Measurements from ENCODE around the gene CAMK1D. TPM values are rescaled to one million over a fixed set of nuclear protein-coding genes. Genes with fewer than 3 reads are reported as not detected.

CAMK1D gene
- total and polyA plus RNA-seq, 2 of the 8 experiments (the other 6 are each of a cell fraction or from before 2014, with no cell fraction given) = 3.5 to 10.6 TPM

DNA sequence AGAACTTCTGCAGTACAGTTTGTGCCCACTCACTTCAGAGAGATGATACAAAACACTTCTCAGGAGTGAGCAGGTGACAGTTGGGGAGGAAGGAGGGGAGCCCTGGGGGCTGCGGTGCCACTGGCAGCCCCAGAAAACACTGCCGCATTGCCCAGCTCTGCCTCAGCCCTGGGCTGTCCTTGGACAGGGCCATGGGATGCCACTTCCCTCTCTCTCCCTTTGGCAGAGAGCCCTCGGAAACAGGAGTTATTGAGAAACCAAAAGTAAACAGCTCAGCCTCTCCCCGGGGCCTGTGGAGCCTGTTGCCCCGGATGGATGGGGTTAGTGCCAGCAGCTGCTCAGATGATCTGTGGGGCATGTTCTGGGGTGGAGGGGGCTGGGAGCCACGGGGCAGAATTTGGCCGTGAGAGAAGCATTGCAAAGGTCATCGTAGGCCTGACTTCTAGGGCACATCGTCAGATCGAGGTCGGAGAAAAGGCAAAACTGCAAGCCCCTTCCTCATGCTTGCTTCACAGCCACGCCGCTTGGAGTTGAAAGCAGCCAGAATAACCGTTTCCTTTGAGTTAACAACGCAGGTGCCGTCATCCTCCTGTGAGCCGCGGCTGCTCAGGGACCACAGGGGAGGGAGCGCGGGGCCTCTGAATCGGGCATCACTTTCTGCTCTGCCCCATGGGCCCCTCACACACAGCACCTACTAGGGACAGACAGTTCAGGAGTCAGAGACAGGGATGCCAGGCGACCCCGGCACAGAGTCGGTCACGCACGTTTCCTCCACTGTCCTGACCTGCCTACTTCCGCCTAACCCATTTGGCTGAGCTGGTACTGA is 256.4 kb downstream of the CAMK1D start (continued):
- TF ChIP-seq, protein P1, sequence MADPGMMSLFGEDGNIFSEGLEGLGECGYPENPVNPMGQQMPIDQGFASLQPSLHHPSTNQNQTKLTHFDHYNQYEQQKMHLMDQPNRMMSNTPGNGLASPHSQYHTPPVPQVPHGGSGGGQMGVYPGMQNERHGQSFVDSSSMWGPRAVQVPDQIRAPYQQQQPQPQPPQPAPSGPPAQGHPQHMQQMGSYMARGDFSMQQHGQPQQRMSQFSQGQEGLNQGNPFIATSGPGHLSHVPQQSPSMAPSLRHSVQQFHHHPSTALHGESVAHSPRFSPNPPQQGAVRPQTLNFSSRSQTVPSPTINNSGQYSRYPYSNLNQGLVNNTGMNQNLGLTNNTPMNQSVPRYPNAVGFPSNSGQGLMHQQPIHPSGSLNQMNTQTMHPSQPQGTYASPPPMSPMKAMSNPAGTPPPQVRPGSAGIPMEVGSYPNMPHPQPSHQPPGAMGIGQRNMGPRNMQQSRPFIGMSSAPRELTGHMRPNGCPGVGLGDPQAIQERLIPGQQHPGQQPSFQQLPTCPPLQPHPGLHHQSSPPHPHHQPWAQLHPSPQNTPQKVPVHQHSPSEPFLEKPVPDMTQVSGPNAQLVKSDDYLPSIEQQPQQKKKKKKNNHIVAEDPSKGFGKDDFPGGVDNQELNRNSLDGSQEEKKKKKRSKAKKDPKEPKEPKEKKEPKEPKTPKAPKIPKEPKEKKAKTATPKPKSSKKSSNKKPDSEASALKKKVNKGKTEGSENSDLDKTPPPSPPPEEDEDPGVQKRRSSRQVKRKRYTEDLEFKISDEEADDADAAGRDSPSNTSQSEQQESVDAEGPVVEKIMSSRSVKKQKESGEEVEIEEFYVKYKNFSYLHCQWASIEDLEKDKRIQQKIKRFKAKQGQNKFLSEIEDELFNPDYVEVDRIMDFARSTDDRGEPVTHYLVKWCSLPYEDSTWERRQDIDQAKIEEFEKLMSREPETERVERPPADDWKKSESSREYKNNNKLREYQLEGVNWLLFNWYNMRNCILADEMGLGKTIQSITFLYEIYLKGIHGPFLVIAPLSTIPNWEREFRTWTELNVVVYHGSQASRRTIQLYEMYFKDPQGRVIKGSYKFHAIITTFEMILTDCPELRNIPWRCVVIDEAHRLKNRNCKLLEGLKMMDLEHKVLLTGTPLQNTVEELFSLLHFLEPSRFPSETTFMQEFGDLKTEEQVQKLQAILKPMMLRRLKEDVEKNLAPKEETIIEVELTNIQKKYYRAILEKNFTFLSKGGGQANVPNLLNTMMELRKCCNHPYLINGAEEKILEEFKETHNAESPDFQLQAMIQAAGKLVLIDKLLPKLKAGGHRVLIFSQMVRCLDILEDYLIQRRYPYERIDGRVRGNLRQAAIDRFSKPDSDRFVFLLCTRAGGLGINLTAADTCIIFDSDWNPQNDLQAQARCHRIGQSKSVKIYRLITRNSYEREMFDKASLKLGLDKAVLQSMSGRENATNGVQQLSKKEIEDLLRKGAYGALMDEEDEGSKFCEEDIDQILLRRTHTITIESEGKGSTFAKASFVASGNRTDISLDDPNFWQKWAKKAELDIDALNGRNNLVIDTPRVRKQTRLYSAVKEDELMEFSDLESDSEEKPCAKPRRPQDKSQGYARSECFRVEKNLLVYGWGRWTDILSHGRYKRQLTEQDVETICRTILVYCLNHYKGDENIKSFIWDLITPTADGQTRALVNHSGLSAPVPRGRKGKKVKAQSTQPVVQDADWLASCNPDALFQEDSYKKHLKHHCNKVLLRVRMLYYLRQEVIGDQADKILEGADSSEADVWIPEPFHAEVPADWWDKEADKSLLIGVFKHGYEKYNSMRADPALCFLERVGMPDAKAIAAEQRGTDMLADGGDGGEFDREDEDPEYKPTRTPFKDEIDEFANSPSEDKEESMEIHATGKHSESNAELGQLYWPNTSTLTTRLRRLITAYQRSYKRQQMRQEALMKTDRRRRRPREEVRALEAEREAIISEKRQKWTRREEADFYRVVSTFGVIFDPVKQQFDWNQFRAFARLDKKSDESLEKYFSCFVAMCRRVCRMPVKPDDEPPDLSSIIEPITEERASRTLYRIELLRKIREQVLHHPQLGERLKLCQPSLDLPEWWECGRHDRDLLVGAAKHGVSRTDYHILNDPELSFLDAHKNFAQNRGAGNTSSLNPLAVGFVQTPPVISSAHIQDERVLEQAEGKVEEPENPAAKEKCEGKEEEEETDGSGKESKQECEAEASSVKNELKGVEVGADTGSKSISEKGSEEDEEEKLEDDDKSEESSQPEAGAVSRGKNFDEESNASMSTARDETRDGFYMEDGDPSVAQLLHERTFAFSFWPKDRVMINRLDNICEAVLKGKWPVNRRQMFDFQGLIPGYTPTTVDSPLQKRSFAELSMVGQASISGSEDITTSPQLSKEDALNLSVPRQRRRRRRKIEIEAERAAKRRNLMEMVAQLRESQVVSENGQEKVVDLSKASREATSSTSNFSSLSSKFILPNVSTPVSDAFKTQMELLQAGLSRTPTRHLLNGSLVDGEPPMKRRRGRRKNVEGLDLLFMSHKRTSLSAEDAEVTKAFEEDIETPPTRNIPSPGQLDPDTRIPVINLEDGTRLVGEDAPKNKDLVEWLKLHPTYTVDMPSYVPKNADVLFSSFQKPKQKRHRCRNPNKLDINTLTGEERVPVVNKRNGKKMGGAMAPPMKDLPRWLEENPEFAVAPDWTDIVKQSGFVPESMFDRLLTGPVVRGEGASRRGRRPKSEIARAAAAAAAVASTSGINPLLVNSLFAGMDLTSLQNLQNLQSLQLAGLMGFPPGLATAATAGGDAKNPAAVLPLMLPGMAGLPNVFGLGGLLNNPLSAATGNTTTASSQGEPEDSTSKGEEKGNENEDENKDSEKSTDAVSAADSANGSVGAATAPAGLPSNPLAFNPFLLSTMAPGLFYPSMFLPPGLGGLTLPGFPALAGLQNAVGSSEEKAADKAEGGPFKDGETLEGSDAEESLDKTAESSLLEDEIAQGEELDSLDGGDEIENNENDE (IDR thresholded peaks at IDR 0.05; ENCODE audit: insufficient replicate concordance, low read length) = no peak
- TF ChIP-seq, protein P2, sequence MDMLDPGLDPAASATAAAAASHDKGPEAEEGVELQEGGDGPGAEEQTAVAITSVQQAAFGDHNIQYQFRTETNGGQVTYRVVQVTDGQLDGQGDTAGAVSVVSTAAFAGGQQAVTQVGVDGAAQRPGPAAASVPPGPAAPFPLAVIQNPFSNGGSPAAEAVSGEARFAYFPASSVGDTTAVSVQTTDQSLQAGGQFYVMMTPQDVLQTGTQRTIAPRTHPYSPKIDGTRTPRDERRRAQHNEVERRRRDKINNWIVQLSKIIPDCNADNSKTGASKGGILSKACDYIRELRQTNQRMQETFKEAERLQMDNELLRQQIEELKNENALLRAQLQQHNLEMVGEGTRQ (IDR thresholded peaks at IDR 0.05; ENCODE audit: low read length) = no peak
- TF ChIP-seq CBX5 (IDR thresholded peaks at IDR 0.05; ENCODE audit: low read depth, low read length) = no peak

All from H1 (cell line).